Immature natural killer cell (primary cell): ENCODE measurements around the gene MC2R. TPM values are rescaled to one million over a fixed set of nuclear protein-coding genes. Genes with fewer than 3 reads are reported as not detected.

ENCODE experiments used
- DNase-seq, 3 donors: peaks; one replicate each; pipeline ENCODE4 v3.0.0; 2022; ENCODE audit warnings: mixed read lengths in 1 of 3
- H3K27ac Mint-ChIP-seq, 6 donors: one replicate each; pipeline ENCODE4 v1.8.0; 2020; ENCODE audit warnings: mixed read lengths in 6 of 6, mild to moderate bottlenecking in 5 of 6, inconsistent platforms in 4 of 6, moderate library complexity in 3 of 6
- H3K27me3 Mint-ChIP-seq, 3 donors: one replicate each; pipeline ENCODE4 v1.8.0; 2020 to 2021; ENCODE audit warnings: low read depth in 3 of 3, mild to moderate bottlenecking in 3 of 3, mixed read lengths in 3 of 3, moderate library complexity in 3 of 3, inconsistent platforms in 1 of 3
- H3K36me3 Mint-ChIP-seq, 3 donors: one replicate each; pipeline ENCODE4 v1.8.0; 2020; ENCODE audit warnings: mixed read lengths in 3 of 3, inconsistent platforms in 2 of 3, mild to moderate bottlenecking in 2 of 3
- H3K4me1 Mint-ChIP-seq, 2 donors: one replicate each; pipeline ENCODE4 v1.8.0; 2020; ENCODE audit warnings: inconsistent platforms in 2 of 2, mild to moderate bottlenecking in 2 of 2, mixed read lengths in 2 of 2, moderate library complexity in 1 of 2
- H3K4me3 Mint-ChIP-seq, 5 donors: one replicate each; pipeline ENCODE4 v1.8.0; 2020; ENCODE audit warnings: mild to moderate bottlenecking in 5 of 5, mixed read lengths in 5 of 5, inconsistent platforms in 3 of 5, moderate library complexity in 3 of 5
- H3K9me3 Mint-ChIP-seq, 6 donors: one replicate each; pipeline ENCODE4 v1.8.0; 2020; ENCODE audit warnings: mild to moderate bottlenecking in 6 of 6, mixed read lengths in 6 of 6, inconsistent platforms in 4 of 6, moderate library complexity in 3 of 6
- polyA plus RNA-seq, 3 donors: library from polyadenylated mRNA; unstranded; fragments of 300-500 nt; fragmentation: Illumina TruSeq; gene quantifications; one replicate each; pipeline ENCODE4 v1.2.3, GENCODE V29; 2021

The MC2R gene
- polyA plus RNA-seq, 3 donors from 2014 or later = not detected

DNA sequence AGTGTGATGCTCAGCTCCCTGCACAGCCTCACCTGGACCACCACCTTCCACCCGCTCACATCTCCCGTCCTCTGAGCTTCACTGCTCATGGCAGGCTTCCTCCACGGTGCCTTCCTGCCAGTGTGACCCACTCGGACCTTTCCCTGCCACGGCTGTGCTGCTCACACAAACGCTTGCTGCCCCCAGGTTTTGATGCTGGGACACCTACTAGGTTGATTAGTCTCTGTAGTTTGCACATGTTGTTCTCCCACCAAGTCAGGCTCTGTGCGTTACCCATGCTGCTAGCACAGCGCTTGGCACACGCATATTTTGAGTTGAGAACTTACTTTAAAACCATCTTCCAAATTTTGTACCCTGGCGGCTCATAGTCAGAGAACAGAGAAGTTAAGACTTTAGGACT lies 2.1 kb downstream of the MC2R start:
- H3K27me3 Mint-ChIP-seq = peaks cover 0 to 4% (median 2%) of the 10 kb centered on the region in 3 donors
- no peaks in the 10 kb centered on the region for H3K4me1 Mint-ChIP-seq
- H3K9me3 Mint-ChIP-seq = no peaks in the 10 kb centered on the region
- H3K36me3 Mint-ChIP-seq = no peaks in the 10 kb centered on the region
- no peak overlapping the region for H3K27ac Mint-ChIP-seq
- no peak overlapping the region for H3K4me3 Mint-ChIP-seq
- DNase-seq = no peak

DNA sequence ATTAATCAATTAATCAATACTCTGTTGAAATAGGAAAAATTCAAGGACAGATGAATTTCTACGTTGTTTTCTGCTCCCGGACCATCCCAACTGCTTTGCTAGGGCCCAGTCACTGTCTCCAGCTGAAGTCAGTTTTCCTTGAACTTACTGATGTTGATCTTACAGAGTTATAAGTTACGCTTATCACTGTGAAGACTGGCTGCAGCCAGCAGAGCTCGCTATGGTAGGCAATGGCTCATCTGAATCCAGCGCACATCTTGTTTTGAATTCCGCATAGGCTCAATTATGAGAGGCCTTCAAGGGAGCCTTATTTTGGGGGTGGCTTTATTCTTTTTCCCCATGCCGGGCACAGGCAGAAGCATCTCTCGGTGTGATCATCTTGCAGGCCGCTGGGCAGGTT lies 2.7 kb downstream of the MC2R start:
- Mint-ChIP-seq H3K4me3 (no peak overlapping the region), H3K27ac (no peak overlapping the region), H3K9me3 (no peaks in the 10 kb centered on the region), H3K36me3 (no peaks in the 10 kb centered on the region), H3K4me1 (no peaks in the 10 kb centered on the region), H3K27me3 (peaks cover 0 to 6% (median 2%) of the 10 kb centered on the region in 3 donors)
- DNase-seq = no peak

DNA sequence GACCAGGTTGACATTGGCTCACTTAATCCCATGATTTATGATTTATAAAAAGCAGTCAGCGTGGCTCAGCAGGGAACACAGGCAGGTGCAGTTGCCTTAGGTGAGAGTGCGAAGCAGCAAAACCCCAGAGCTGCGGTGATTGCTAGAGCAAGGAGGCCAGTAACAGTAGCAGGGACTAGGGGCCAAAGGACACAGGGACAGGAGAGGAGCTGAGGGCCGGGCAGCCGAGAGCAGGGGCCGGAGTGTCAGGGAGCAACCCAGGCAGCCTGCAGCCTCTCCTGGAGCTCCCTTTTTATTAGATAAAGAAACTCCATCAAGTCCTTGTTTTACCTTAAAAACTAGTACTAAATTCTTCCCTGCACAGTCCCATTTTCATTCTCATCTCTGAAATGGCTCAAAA lies 4.3 kb downstream of the MC2R start:
- no peak overlapping the region for H3K27ac Mint-ChIP-seq
- no peak overlapping the region for H3K4me3 Mint-ChIP-seq
- peaks cover 0 to 6% (median 2%) of the 10 kb centered on the region in 3 donors for H3K27me3 Mint-ChIP-seq

DNA sequence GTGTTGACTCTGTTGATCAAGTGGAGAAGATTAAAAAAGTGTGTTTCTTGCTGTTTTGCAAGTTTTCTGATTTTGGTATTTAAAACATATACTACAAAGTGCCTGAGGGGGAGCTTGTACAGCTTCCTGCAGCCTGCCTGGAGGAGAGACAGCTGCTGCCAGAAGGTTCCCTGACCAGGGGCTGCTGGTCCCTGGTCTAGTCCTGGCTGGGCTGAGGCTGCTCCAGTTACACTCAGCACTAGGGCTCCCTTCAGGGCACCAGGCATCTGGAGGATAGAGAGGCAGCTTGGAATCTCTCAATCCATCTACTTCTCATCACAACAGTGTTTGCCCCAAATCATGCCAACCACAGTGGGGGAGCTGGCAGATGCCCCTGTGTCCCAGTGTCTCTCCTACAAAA lies 4.8 kb downstream of the MC2R start:
- no peak for DNase-seq
- Mint-ChIP-seq H3K9me3 (no peaks in the 10 kb centered on the region), H3K27me3 (peaks cover 0 to 6% (median 2%) of the 10 kb centered on the region in 3 donors), H3K36me3 (no peaks in the 10 kb centered on the region), H3K4me1 (no peaks in the 10 kb centered on the region), H3K4me3 (no peak overlapping the region), H3K27ac (no peak overlapping the region)

More for the DNA sequence above, 4.3 kb downstream of the MC2R start:
- no peaks in the 10 kb centered on the region for H3K4me1 Mint-ChIP-seq
- no peaks in the 10 kb centered on the region for H3K9me3 Mint-ChIP-seq
- no peak for DNase-seq
- H3K36me3 Mint-ChIP-seq = no peaks in the 10 kb centered on the region

DNA sequence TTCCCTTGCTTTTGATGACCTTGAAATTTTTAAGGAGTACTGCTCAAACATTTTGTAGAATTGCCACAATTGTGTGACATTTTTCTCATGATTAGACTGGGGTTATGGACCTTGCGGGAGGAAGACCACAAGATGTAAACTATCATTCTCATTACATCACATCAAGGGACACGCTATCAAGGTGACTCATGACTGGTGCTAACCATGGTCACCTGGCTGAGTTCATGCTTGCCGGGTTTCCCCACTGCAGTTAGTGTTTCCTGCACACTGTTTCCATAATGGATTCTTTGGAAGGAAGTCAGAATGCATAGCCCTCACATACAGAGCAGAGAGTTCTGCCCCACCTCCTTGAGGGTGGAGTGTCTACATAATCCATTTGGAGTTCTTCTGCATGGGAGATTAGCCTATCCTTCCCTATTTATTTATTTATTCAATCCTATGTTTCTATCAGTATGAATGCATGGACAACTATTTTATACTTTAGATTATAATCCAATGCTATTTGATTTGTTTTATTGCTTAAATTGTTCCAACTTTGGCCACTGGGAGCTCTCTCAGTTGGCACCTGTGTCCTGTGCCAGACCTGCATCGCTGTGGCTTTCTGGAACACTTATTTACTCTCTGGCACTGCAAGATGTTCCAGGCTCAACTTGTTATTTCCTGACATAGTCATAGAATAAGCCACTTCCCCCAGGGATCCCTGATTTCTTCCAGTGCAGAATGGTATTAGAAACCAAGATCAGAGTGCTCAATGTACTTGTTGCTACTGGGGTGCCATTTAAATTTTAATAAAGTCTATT lies 6.0 kb downstream of the MC2R start:
- H3K27me3 Mint-ChIP-seq = peaks cover 0 to 6% (median 2%) of the 10 kb centered on the region in 3 donors

DNA sequence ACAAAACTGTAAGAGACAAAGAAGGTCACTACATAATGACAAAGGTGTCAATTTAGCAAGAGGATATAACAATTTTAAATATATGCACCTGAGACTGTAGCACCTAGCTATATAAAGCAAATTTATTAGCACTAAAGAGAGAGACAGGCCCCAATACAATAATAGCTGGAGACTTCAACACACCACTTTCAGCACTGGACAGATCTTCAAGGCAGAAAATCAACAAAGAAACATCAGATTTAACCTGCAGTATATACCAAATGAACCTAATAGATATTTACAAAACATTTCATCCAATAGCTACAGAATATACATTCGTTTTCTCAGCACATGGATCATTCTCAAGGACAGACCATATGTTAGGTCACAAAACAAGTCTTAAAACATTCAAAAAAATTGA lies 14.7 kb downstream of the MC2R start:
- Mint-ChIP-seq H3K4me1 (no peaks in the 10 kb centered on the region), H3K9me3 (peaks cover 2 to 19% (median 11%) of the 10 kb centered on the region in 6 donors), H3K27me3 (peaks cover 0 to 2% (median 2%) of the 10 kb centered on the region in 3 donors), H3K4me3 (no peak overlapping the region), H3K27ac (no peak overlapping the region), H3K36me3 (no peaks in the 10 kb centered on the region)
- DNase-seq = no peak

More for the DNA sequence above, 6.0 kb downstream of the MC2R start:
- Mint-ChIP-seq H3K9me3 (no peaks in the 10 kb centered on the region), H3K4me3 (no peak overlapping the region), H3K4me1 (no peaks in the 10 kb centered on the region), H3K27ac (no peak overlapping the region), H3K36me3 (no peaks in the 10 kb centered on the region)
- DNase-seq = no peak

DNA sequence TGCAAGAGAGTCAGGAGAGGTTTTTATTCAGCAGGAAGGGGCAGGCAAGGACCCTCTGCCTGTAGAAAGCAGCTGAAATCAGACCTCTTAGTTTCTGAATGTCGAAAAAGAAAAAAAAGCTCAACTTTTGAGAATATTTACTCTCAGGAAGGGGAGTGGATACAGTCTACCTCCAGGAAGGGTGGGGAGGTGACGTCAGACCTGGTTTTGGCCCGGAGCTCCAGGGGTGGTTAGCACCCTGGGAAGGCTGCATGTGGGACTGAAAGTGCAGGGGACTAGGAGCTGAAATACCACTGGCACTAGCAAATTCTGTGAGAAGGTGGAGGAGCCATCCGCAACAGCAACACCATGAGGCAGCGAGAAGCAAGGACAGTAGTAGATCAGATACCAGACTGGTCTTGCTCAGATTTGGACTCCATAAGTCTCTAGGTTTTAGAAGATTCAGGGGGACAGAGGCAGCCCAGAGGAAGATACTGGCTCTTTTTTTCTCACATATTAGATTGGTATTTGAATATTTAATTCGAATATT lies 19.8 kb downstream of the MC2R start:
- no peak for DNase-seq
- Mint-ChIP-seq H3K27me3 (peaks cover 4 to 10% (median 5%) of the 10 kb centered on the region in 3 donors), H3K27ac (no peak overlapping the region), H3K9me3 (peaks cover 1 to 14% (median 9%) of the 10 kb centered on the region in 6 donors), H3K4me1 (no peaks in the 10 kb centered on the region), H3K4me3 (no peak overlapping the region), H3K36me3 (no peaks in the 10 kb centered on the region)

DNA sequence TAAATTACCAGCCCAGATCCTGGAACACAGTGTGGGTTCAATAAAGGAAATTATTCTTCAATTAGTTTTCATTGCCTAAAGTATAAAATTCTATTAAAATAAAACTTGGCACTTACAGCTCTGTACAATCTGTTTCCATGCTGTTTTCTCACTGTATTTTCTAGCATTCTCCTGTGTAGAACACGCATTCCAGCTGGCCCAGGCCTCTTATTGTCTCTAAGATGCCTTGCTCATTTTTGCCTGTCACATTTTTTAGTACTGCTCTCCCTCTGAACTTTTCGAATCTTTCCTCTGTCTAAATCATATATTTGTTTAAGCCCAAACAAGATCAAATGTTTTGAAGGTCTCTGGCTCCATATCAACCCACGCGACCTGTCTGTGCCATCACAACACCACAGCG lies 20.8 kb downstream of the MC2R start:
- Mint-ChIP-seq H3K4me1 (no peaks in the 10 kb centered on the region), H3K27ac (no peak overlapping the region), H3K36me3 (no peaks in the 10 kb centered on the region), H3K27me3 (peaks cover 3 to 10% (median 4%) of the 10 kb centered on the region in 3 donors), H3K4me3 (no peak overlapping the region), H3K9me3 (peaks cover 0 to 6% (median under 1%) of the 10 kb centered on the region in 6 donors)
- DNase-seq = no peak

DNA sequence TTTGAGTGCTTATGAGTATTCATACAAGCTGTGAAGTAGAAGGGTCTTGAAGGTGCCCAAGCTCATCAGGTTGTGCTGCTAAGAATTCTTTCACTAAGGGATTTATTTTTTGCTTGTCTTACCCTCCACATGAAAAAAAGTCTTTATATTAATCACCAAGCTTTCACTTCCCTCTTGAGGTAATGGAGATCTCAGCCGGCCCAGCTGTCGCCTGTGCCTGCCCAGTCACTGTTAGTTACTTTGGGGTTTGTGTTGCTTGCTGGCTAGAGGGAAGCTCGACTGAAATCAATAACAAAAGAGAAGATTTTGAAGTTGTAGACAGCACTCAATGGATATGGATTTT lies 21.9 kb downstream of the MC2R start:
- no peak overlapping the region for H3K27ac Mint-ChIP-seq
- peaks cover 0 to 1% (median 0%) of the 10 kb centered on the region in 6 donors for H3K9me3 Mint-ChIP-seq
- no peak for DNase-seq
- peaks cover 6 to 10% (median 10%) of the 10 kb centered on the region in 3 donors for H3K27me3 Mint-ChIP-seq
- no peak overlapping the region for H3K4me3 Mint-ChIP-seq
- H3K4me1 Mint-ChIP-seq = no peaks in the 10 kb centered on the region
- H3K36me3 Mint-ChIP-seq = no peaks in the 10 kb centered on the region

DNA sequence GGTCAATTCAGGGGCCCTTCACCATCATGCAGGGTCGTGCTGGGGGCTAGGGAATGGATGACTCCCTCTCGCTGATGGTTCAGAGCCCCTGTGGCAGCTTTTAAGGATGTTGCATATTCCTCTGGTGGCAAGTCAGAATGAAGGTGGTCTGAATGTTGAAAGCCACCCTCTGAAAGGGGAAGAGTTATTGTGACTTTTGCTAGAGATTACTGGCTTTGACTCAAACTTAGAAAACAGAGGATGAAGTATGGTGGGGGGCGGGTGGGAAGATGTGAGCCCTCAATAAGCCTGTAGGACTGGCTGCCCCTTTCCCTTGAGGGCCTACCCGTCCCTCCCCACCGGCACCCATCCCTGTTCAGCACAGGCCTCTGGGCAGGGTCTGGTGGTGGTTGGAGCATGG lies 23.2 kb downstream of the MC2R start:
- H3K4me1 Mint-ChIP-seq = no peaks in the 10 kb centered on the region
- H3K27me3 Mint-ChIP-seq = peaks cover 6 to 12% (median 8%) of the 10 kb centered on the region in 3 donors
- H3K36me3 Mint-ChIP-seq = no peaks in the 10 kb centered on the region
- peaks cover 0 to 1% (median 0%) of the 10 kb centered on the region in 6 donors for H3K9me3 Mint-ChIP-seq
- DNase-seq = no peak
- no peak overlapping the region for H3K4me3 Mint-ChIP-seq
- no peak overlapping the region for H3K27ac Mint-ChIP-seq

DNA sequence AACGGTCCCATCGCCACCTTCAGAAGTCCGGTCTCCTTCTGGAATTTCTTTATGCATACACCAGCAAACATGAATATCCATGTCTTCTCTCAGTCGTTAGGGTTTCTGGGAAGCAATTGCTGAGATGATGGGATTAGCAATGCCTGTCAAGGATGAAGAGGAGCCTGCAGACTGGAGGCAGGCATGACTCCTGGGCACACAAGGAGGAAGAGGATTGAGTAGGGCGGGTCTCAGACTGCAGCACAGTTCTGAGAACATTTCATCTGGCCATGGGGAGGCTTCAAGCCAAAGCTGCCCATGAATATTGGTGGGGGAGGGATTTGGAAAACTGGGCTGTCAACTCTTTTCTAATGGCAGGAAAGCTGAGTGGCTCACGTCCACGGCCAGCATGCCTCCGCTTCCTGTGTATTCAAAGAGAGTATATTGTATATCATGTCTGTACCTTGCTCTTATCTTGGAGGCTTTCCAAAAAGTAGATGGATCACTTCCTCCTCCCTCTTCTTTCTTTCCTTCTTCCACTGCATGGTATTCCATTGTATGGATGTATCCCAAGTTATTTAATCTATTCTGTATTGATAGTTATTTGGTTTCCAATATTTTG lies 24.5 kb downstream of the MC2R start:
- H3K27me3 Mint-ChIP-seq = peaks cover 6 to 12% (median 8%) of the 10 kb centered on the region in 3 donors
- no peak overlapping the region for H3K4me3 Mint-ChIP-seq
- H3K9me3 Mint-ChIP-seq = peaks cover 0 to 1% (median 0%) of the 10 kb centered on the region in 6 donors
- no peaks in the 10 kb centered on the region for H3K36me3 Mint-ChIP-seq
- no peak for DNase-seq
- H3K27ac Mint-ChIP-seq = no peak overlapping the region
- H3K4me1 Mint-ChIP-seq = no peaks in the 10 kb centered on the region

DNA sequence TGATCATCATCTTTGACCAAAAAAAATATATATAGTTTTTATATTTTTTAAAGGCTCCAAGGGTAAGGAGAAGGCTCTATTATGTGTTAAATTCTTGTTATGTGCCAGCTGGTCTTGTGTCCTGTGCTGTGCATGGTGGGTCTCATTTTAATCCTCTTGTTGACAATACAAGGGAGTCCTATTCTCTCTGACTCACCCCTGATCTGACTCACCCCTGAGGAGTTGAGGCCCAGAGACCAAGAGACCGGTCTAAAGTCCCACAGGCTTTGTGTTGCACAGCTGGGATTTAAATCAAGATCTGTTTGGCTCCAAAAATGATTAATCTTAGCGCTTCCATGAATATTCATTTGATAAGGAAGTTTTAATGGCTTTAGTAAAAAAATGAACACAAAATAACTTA lies 25.7 kb downstream of the MC2R start:
- Mint-ChIP-seq H3K4me1 (no peaks in the 10 kb centered on the region), H3K36me3 (no peaks in the 10 kb centered on the region), H3K27me3 (peaks cover 6 to 12% (median 8%) of the 10 kb centered on the region in 3 donors), H3K4me3 (no peak overlapping the region), H3K27ac (no peak overlapping the region), H3K9me3 (peaks cover 0 to 1% (median 0%) of the 10 kb centered on the region in 6 donors)
- DNase-seq = no peak

DNA sequence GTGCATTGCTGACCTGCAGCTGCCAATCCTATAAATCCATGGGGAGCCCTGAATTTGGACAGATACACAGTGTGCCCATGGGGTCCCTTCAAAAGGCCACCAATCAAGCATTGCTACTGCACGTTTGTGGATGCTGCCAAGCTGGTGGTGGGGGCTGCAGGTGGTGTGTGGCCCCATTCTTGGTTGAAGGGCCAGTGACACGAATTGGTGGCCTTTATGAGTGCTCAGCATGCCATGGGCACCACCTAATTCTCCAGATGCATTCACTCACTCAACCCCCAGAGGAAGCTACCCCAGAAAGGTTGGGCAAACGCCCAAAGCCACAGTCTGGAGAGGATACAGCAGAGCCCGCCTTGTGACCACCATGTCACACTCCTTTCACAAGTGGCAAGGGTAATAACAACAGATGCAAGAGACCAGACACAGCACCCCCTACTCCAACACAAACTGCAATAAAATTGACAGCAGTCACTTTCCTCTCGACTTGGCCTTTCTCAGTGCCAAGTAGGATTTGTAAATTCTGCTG lies 27.1 kb downstream of the MC2R start:
- Mint-ChIP-seq H3K4me3 (no peak overlapping the region), H3K27me3 (peaks cover 6 to 12% (median 8%) of the 10 kb centered on the region in 3 donors), H3K4me1 (no peaks in the 10 kb centered on the region), H3K27ac (no peak overlapping the region), H3K9me3 (peaks cover 0 to 1% (median 0%) of the 10 kb centered on the region in 6 donors), H3K36me3 (no peaks in the 10 kb centered on the region)
- no peak for DNase-seq

DNA sequence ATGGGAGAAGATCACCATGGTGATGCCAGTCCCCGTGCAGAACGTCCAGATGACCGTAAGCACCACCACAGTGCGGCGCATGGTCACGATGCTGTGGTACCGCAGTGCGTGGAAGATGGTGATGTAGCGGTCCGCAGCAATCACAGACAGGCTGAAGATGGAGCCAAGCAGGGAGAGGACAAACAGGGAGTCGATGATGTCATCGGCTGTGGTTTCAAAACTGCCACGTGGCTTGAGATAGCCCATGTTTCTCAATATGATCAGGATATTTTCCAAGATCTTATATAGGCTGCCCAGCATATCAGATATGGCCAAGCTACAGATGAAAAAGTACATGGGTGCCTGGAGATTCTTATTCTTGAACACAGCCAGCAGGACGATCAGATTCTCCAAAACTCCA lies 30.3 kb downstream of the MC2R start:
- Mint-ChIP-seq H3K4me3 (no peak overlapping the region), H3K9me3 (no peaks in the 10 kb centered on the region), H3K27me3 (peaks cover 0 to 11% (median 2%) of the 10 kb centered on the region in 3 donors), H3K27ac (no peak overlapping the region), H3K36me3 (no peaks in the 10 kb centered on the region), H3K4me1 (no peaks in the 10 kb centered on the region)
- no peak for DNase-seq
